Breast epithelium (tissue), 3 donors: ENCODE results near the gene MAPRE2.

ENCODE experiments used
- CTCF ChIP-seq, 3 donors: fragments of 450-650 bp; IDR thresholded peaks; one replicate each; pipeline ENCODE4 v1.5.1; 2016 to 2017; ENCODE audit warnings: antibody characterized with exemption in 3 of 3, mild to moderate bottlenecking in 3 of 3, moderate library complexity in 3 of 3
- POLR2AphosphoS5 ChIP-seq, 3 donors: sonication (generic); formaldehyde crosslinking; IDR thresholded peaks; one replicate each; pipeline ENCODE4 v1.6.1; 2017; ENCODE audit warnings: antibody characterized with exemption in 3 of 3

GRCh38 chr18:35050028-35050546, 8.9 kb downstream of the MAPRE2 start:
- TF ChIP-seq CTCF (IDR thresholded peaks at IDR 0.05) = no peak
- TF ChIP-seq POLR2AphosphoS5 (IDR thresholded peaks at IDR 0.05) = no peak
